Measurements from ENCODE around the gene LMF1.
"Not testable (repeated sequence)": the region's sequence is repeated elsewhere in the genome, so short reads cannot be mapped to it uniquely, and the experiment has no call there.

Gene LMF1

GRCh38 chr16:839643-840408 is 131.0 kb downstream of the LMF1 start:
- no peak for DNase-seq

- no peak for DNase-seq
Observed at GRCh38 chr16:838741-839140, 132.0 kb downstream of the LMF1 start.

- not testable (repeated sequence) for DNase-seq
Observed at GRCh38 chr16:836822-837221, 134.0 kb downstream of the LMF1 start.

GRCh38 chr16:836221-836620 is 134.6 kb downstream of the LMF1 start:
- no peak for DNase-seq

- DNase-seq, result no peak
Observed at GRCh38 chr16:835373-835772, 135.4 kb downstream of the LMF1 start.

GRCh38 chr16:833411-833810 is 137.4 kb downstream of the LMF1 start:
- no peak for DNase-seq

- no peak for DNase-seq
Observed at GRCh38 chr16:832652-833336, 138.0 kb downstream of the LMF1 start.

- no peak for DNase-seq
Observed at GRCh38 chr16:831571-832413, 139.0 kb downstream of the LMF1 start.

GRCh38 chr16:830871-831570 is 139.8 kb downstream of the LMF1 start:
- DNase-seq, result no peak

GRCh38 chr16:830107-830870 is 140.5 kb downstream of the LMF1 start:
- no peak for DNase-seq

- no peak for DNase-seq
Observed at GRCh38 chr16:828891-829290, 141.9 kb downstream of the LMF1 start.

- no peak for DNase-seq
Observed at GRCh38 chr16:827513-827912, 143.3 kb downstream of the LMF1 start.

- no peak for DNase-seq
Observed at GRCh38 chr16:825341-826061, 145.3 kb downstream of the LMF1 start.

GRCh38 chr16:824601-825000 is 146.2 kb downstream of the LMF1 start:
- DNase-seq, result no peak

GRCh38 chr16:824194-824593 is 146.6 kb downstream of the LMF1 start:
- DNase-seq, result no peak

GRCh38 chr16:822909-823297 is 147.9 kb downstream of the LMF1 start:
- no peak for DNase-seq

- no peak for DNase-seq
Observed at GRCh38 chr16:822174-822908, 148.4 kb downstream of the LMF1 start.

GRCh38 chr16:821751-822150 is 149.0 kb downstream of the LMF1 start:
- DNase-seq, result no peak

- DNase-seq, result no peak
Observed at GRCh38 chr16:820748-821147, 150.0 kb downstream of the LMF1 start.

GRCh38 chr16:820044-820408 is 150.8 kb downstream of the LMF1 start:
- DNase-seq, result not testable (repeated sequence)
